ENCODE data around the gene HBD.

Gene HBD

GRCh38 chr11:5192738-5193137 lies 41.5 kb downstream of the HBD start:
- no peak for TF ChIP-seq CTCF (IDR thresholded peaks at IDR 0.05; ENCODE audit: insufficient read depth, missing control alignments)
- no peak for FAIRE-seq

GRCh38 chr11:5188201-5188600 lies 46.1 kb downstream of the HBD start:
- DNase-seq (ENCODE audit: insufficient read length, low spot score) = no peak
- FAIRE-seq = no peak
- no peak for TF ChIP-seq CTCF (IDR thresholded peaks at IDR 0.05; ENCODE audit: insufficient read depth, missing control alignments)

More at GRCh38 chr11:5192738-5193137, 41.5 kb downstream of the HBD start:
- DNase-seq (ENCODE audit: insufficient read length, low spot score) = no peak
